Vagina (tissue), 2 donors: ENCODE data around the gene PIP4K2A. TPM values are rescaled to one million over a fixed set of nuclear protein-coding genes. Genes with fewer than 3 reads are reported as not detected.

Experiments used
- DNase-seq, 2 donors: peaks; one replicate each; pipeline ENCODE4 v3.0.0-alpha.2; 2017; ENCODE audit errors: extremely low spot score in 2 of 2
- H3K27ac ChIP-seq: fragments of 200-600 bp; sonication (generic); one replicate; pipeline ENCODE4 v1.5.1; 2019
- H3K27me3 ChIP-seq: fragments of 200-600 bp; sonication (generic); one replicate; pipeline ENCODE4 v1.5.1; 2019
- H3K36me3 ChIP-seq, 2 donors: fragments of 200-600 bp; sonication (generic); one replicate each; pipeline ENCODE4 v1.5.1; 2017 to 2019
- H3K4me1 ChIP-seq: fragments of 200-600 bp; sonication (generic); one replicate; pipeline ENCODE4 v1.5.1; 2019
- H3K4me3 ChIP-seq, 2 donors: fragments of 200-600 bp; sonication (generic); 1 replicate in 1 of 2; 2 replicates in 1 of 2; pipeline ENCODE4 v1.5.1; 2016 to 2019
- H3K9me3 ChIP-seq: fragments of 200-600 bp; sonication (generic); one replicate; pipeline ENCODE4 v1.5.1; 2019
- POLR2A ChIP-seq, 2 donors: fragments of 450-650 bp; IDR thresholded peaks; one replicate each; pipeline ENCODE4 v1.6.1; 2017; ENCODE audit warnings: antibody characterized with exemption in 2 of 2, mild to moderate bottlenecking in 2 of 2, moderate library complexity in 2 of 2
- POLR2AphosphoS5 ChIP-seq, 2 donors: sonication (generic); formaldehyde crosslinking; IDR thresholded peaks; one replicate each; pipeline ENCODE4 v1.9.0; 2017; ENCODE audit warnings: antibody characterized with exemption in 2 of 2, mild to moderate bottlenecking in 2 of 2, low read depth in 1 of 2; ENCODE audit not compliant: insufficient read depth in 1 of 2
- intact Hi-C: fragments of 100-400 bp; cut with DNase I; formaldehyde crosslinking; loops from one replicate; pipeline ENCODE4 v1.15.1; 2023
- total RNA-seq: library from RNA; depleted of rRNA; stranded (reverse); fragments of >200 nt; gene quantifications from one replicate; pipeline ENCODE4 v1.2.3, GENCODE V29; 2016
- TF ChIP-seq, protein P1 (sequence below), 3 experiments: fragments of 450-650 bp in 2 of 3; fragments of 200-600 bp in 1 of 3; sonication (generic) in 1 of 3; IDR thresholded peaks; one replicate each; pipeline ENCODE4 v1.5.1; 2017 to 2019; ENCODE audit warnings: antibody characterized with exemption in 3 of 3, mild to moderate bottlenecking in 2 of 3, moderate library complexity in 2 of 3

PIP4K2A gene
- total RNA-seq, 1 donor from 2014 or later = 20.6 TPM

DNA sequence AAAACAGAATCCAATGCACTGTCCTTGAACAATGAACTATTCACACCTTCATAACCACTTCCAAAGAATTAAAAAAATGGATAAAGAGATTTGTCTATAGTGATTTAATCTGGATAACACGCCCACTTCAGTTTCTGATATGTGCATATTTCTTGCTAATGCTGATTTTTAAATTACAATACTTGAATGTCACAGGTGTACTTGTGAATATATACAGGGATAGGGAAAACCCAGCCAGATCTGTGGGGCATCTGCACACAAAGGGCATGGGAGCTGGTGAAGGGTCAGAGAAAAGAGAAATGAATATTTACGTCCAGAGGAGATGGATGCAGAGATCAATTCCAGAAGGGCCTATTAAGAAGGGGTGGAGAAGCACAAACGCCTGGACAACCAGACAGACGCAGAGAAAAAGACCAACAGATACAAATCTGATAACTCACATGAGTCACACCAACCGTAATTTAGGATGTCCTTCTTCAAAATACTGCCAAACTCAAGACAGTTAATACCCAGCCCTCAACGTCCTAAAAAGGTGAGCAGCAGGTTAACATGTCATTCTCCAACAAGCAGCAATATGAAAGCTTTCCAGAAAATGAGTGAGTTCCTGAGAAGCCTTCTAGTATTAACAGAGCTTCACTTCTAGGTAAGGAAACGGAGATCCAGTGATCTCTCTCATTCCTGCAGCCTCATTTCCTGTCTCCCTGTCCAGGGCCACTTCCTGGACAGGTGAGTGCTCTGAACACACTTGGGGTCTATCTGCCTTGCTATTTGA is 41.9 kb downstream of the PIP4K2A start:
- Histone ChIP-seq H3K27ac (no peak overlapping the region), H3K4me1 (peaks cover 39% of the 10 kb centered on the region), H3K4me3 (no peak overlapping the region), H3K27me3 (no peaks in the 10 kb centered on the region), H3K36me3 (no peaks in the 10 kb centered on the region), H3K9me3 (no peaks in the 10 kb centered on the region)
- TF ChIP-seq, protein P1, sequence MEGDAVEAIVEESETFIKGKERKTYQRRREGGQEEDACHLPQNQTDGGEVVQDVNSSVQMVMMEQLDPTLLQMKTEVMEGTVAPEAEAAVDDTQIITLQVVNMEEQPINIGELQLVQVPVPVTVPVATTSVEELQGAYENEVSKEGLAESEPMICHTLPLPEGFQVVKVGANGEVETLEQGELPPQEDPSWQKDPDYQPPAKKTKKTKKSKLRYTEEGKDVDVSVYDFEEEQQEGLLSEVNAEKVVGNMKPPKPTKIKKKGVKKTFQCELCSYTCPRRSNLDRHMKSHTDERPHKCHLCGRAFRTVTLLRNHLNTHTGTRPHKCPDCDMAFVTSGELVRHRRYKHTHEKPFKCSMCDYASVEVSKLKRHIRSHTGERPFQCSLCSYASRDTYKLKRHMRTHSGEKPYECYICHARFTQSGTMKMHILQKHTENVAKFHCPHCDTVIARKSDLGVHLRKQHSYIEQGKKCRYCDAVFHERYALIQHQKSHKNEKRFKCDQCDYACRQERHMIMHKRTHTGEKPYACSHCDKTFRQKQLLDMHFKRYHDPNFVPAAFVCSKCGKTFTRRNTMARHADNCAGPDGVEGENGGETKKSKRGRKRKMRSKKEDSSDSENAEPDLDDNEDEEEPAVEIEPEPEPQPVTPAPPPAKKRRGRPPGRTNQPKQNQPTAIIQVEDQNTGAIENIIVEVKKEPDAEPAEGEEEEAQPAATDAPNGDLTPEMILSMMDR (IDR thresholded peaks at IDR 0.05) = no peak
- TF ChIP-seq POLR2AphosphoS5 (IDR thresholded peaks at IDR 0.05; ENCODE audit: insufficient read depth in 1 of 2, low read depth in 1 of 2) (no peak), POLR2A (IDR thresholded peaks at IDR 0.05) (no peak)
- no peak for DNase-seq
- intact Hi-C loops = no loop called here

DNA sequence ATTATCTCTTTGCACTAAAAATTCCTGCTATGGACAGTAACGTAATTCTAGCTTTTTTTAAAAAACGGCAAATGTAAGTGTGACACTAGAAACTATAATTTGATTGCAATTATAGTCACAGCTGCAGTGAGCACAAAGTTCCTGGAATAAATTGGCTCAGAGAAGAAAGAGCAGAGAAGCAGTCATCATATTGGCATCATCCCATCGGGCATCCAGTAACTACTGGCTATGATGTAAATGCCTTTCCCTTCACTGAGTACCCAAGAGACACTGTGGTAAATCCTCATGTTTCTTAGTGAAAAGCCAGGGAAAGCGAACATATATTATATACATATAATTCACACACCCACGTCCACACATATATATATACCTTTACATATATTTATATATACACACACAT is 43.6 kb downstream of the PIP4K2A start:
- no peaks in the 10 kb centered on the region for H3K9me3 ChIP-seq
- H3K27ac ChIP-seq = no peak overlapping the region
- no peak overlapping the region for H3K4me3 ChIP-seq
- no peak for DNase-seq
- TF ChIP-seq, protein P1 (IDR thresholded peaks at IDR 0.05) = no peak
- TF ChIP-seq POLR2AphosphoS5 (IDR thresholded peaks at IDR 0.05; ENCODE audit: insufficient read depth in 1 of 2, low read depth in 1 of 2) = no peak
- intact Hi-C loops = no loop called here
- H3K27me3 ChIP-seq = no peaks in the 10 kb centered on the region
- H3K36me3 ChIP-seq = no peaks in the 10 kb centered on the region
- peaks cover 32% of the 10 kb centered on the region for H3K4me1 ChIP-seq

GRCh38 chr10:22669163-22669711 is 45.1 kb downstream of the PIP4K2A start:
- intact Hi-C loops = no loop called here
- H3K9me3 ChIP-seq = no peaks in the 10 kb centered on the region
- no peak overlapping the region for H3K4me3 ChIP-seq
- TF ChIP-seq POLR2AphosphoS5 (IDR thresholded peaks at IDR 0.05; ENCODE audit: insufficient read depth in 1 of 2, low read depth in 1 of 2) (no peak), POLR2A (IDR thresholded peaks at IDR 0.05) (no peak)
- TF ChIP-seq, protein P1 (IDR thresholded peaks at IDR 0.05) = no peak
- H3K36me3 ChIP-seq = no peaks in the 10 kb centered on the region
- no peaks in the 10 kb centered on the region for H3K27me3 ChIP-seq
- DNase-seq = no peak
- H3K4me1 ChIP-seq = peaks cover 26% of the 10 kb centered on the region
- H3K27ac ChIP-seq = no peak overlapping the region

DNA sequence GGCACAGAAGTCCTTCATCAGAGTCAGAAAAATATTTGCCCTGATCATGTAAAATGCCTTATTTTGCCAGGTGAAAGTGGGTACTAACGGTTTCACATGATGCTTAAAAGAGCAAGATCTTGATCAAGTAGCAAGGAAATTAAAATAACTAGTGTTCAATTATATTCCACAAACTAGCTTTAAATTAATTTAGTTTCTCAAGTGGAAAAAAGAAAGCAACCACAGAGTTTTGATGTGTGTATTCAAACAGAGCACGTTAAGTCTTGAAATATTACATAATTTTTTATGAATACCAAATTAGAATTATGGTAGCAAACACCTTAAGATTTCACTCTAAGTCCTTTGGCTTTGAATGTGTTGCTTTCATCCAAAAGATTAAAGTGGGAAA is 47.3 kb downstream of the PIP4K2A start:
- H3K4me1 ChIP-seq = peaks cover 8% of the 10 kb centered on the region
- H3K27ac ChIP-seq = no peak overlapping the region
- H3K27me3 ChIP-seq = no peaks in the 10 kb centered on the region
- no peak for TF ChIP-seq POLR2AphosphoS5 (IDR thresholded peaks at IDR 0.05; ENCODE audit: insufficient read depth in 1 of 2, low read depth in 1 of 2)
- no peak for TF ChIP-seq POLR2A (IDR thresholded peaks at IDR 0.05)
- TF ChIP-seq, protein P1 (IDR thresholded peaks at IDR 0.05) = no peak
- H3K4me3 ChIP-seq = no peak overlapping the region
- no peaks in the 10 kb centered on the region for H3K36me3 ChIP-seq
- DNase-seq = no peak
- intact Hi-C loops = no loop called here
- H3K9me3 ChIP-seq = no peaks in the 10 kb centered on the region
